Measurements from ENCODE around the gene YBEY. TPM values are rescaled to one million over a fixed set of nuclear protein-coding genes. Genes with fewer than 3 reads are reported as not detected.
"Not testable (repeated sequence)": the region's sequence is repeated elsewhere in the genome, so short reads cannot be mapped to it uniquely, and the experiment has no call there.

YBEY gene
- total RNA-seq (15.9 and 23.6 TPM in 2 replicates), polyA plus RNA-seq (18.6 and 22.5 TPM in 2 replicates), polyA minus RNA-seq (ENCODE audit: low replicate concordance) (9.3 TPM in 1 of 2 replicates, not detected in the other)
- 16.1 and 16.9 TPM in 2 replicates for polyA plus RNA-seq (2012)

DNA sequence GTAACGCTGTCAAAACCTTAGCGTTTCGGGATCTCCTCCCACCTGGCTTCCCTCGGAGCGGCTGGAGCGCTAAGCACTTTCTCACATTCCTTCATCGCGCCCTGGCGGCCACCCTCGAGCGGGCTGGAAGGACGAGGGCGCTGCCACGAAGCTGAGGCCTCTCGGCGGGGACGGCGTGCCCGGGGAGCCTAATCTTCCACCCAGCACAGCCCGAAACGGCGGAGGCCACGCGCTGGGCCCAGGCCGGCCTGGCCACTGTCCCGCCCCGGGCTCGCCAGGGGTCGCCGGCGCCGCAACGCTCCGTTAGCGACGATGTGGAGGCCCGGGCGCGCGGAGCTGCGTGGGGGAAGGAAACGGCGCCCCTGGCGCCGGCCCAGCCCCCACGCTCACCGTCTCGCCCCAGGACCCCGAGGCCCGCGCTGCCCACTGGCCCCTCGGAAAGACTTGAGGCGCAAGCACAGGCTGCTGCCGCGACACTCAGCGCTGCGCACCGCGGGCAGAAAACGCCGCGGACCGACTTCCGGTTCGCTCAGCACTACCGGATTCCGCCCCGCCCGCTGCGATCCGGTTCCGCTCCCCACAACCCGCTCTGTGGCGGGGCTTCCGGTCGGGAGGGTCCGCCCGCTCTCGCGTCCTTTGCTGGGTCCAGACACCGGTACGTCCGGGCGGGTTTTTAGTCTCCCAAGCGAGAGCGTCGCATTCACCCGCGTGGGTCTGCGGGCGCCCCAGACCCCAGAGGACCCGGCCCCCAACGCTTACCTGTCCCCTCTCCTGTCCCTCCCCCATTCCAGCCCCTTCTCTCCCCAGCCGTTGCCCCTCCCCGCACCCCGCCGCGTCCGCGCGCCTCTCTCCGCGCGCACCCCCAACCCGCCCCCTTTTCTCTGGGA lies at the start of gene YBEY:
TSS of gene YBEY (plus strand) at position 582 of the 887 bp plus-strand sequence. CDS start 572 bp downstream, outside the sequence.
- Histone ChIP-seq H3K27ac (ENCODE audit: insufficient read depth, low read length) (peak within 1 kb of the TSS; percentile 80), H3K9me3 (ENCODE audit: control insufficient read depth, insufficient read depth, low read depth, low read length) (no peaks in the 10 kb centered on the region), H3K79me2 (ENCODE audit: control insufficient read depth, insufficient read depth, low read length) (peaks cover 42% of the 10 kb centered on the region), H4K20me1 (ENCODE audit: control insufficient read depth, extremely low read depth, insufficient read depth, low read length) (no peaks in the 10 kb centered on the region), H3K4me2 (ENCODE audit: extremely low read depth, insufficient read depth, low read length) (peak within 1 kb of the TSS; percentile 91), H2AFZ (ENCODE audit: low read length) (peak within 1 kb of the TSS; percentile 75), H3K4me1 (ENCODE audit: control insufficient read depth, extremely low read depth, insufficient read depth, low read length) (peaks cover 5% of the 10 kb centered on the region), H3K9ac (ENCODE audit: insufficient read depth, low read length) (peak within 1 kb of the TSS; percentile 90), H3K36me3 (ENCODE audit: control insufficient read depth, insufficient read depth, low read length) (peaks cover 3% of the 10 kb centered on the region), H3K4me3 (replicated peaks in 1 of 4; ENCODE audit: control extremely low read depth in 1 of 4, insufficient read depth in 1 of 4, low read depth in 3 of 4, low read length in 4 of 4) (peak within 1 kb of the TSS; percentile 63 to 99 (median 82)), H3K27me3 (ENCODE audit: control insufficient read depth, insufficient read depth, low read length) (no peaks in the 10 kb centered on the region)
- no peak for TF ChIP-seq EZH2 (IDR thresholded peaks at IDR 0.05; ENCODE audit: low read length, missing control alignments)
- peak; percentile 26 to 38 for TF ChIP-seq CTCF (conservative IDR thresholded peaks at IDR 0.05 in 1 of 2, IDR thresholded peaks at IDR 0.05 in 1 of 2; ENCODE audit: low read depth in 1 of 2, low read length in 2 of 2)
- peak; percentile 92 to 93 for DNase-seq (ENCODE audit: low read depth in 2 of 2)

- Histone ChIP-seq H4K20me1 (ENCODE audit: control insufficient read depth, extremely low read depth, insufficient read depth, low read length) (no peaks in the 10 kb centered on the region), H2AFZ (ENCODE audit: low read length) (no peak overlapping the region), H3K27ac (ENCODE audit: insufficient read depth, low read length) (no peak overlapping the region), H3K79me2 (ENCODE audit: control insufficient read depth, insufficient read depth, low read length) (no peaks in the 10 kb centered on the region), H3K27me3 (ENCODE audit: control insufficient read depth, insufficient read depth, low read length) (no peaks in the 10 kb centered on the region), H3K9ac (ENCODE audit: insufficient read depth, low read length) (no peak overlapping the region), H3K4me2 (ENCODE audit: extremely low read depth, insufficient read depth, low read length) (no peak overlapping the region), H3K4me1 (ENCODE audit: control insufficient read depth, extremely low read depth, insufficient read depth, low read length) (no peaks in the 10 kb centered on the region), H3K4me3 (replicated peaks in 1 of 4; ENCODE audit: control extremely low read depth in 1 of 4, insufficient read depth in 1 of 4, low read depth in 3 of 4, low read length in 4 of 4) (no peak overlapping the region), H3K9me3 (ENCODE audit: control insufficient read depth, insufficient read depth, low read depth, low read length) (no peaks in the 10 kb centered on the region), H3K36me3 (ENCODE audit: control insufficient read depth, insufficient read depth, low read length) (peaks cover 26% of the 10 kb centered on the region)
- no peak for DNase-seq (ENCODE audit: low read depth in 2 of 2)
- TF ChIP-seq CTCF (conservative IDR thresholded peaks at IDR 0.05 in 1 of 2, IDR thresholded peaks at IDR 0.05 in 1 of 2; ENCODE audit: low read depth in 1 of 2, low read length in 2 of 2) (no peak), EZH2 (IDR thresholded peaks at IDR 0.05; ENCODE audit: low read length, missing control alignments) (no peak)
These were observed 48.7 kb upstream of the YBEY start for GRCh38 chr21:46237474-46237873.

- H3K79me2 ChIP-seq (ENCODE audit: control insufficient read depth, insufficient read depth, low read length), result no peaks in the 10 kb centered on the region
- no peaks in the 10 kb centered on the region for H4K20me1 ChIP-seq (ENCODE audit: control insufficient read depth, extremely low read depth, insufficient read depth, low read length)
- peaks cover 37% of the 10 kb centered on the region for H3K36me3 ChIP-seq (ENCODE audit: control insufficient read depth, insufficient read depth, low read length)
These were observed 46.3 kb upstream of the YBEY start for GRCh38 chr21:46239817-46240325.

GRCh38 chr21:46241577-46241976 lies 44.6 kb upstream of the YBEY start:
- not testable (repeated sequence) for H3K4me2 ChIP-seq (ENCODE audit: extremely low read depth, insufficient read depth, low read length); DNase-seq (ENCODE audit: low read depth in 2 of 2); H3K27ac ChIP-seq (ENCODE audit: insufficient read depth, low read length); H3K4me3 ChIP-seq (replicated peaks in 1 of 4; ENCODE audit: control extremely low read depth in 1 of 4, insufficient read depth in 1 of 4, low read depth in 3 of 4, low read length in 4 of 4); H3K4me1 ChIP-seq (ENCODE audit: control insufficient read depth, extremely low read depth, insufficient read depth, low read length); H3K9ac ChIP-seq (ENCODE audit: insufficient read depth, low read length); H4K20me1 ChIP-seq (ENCODE audit: control insufficient read depth, extremely low read depth, insufficient read depth, low read length); H2AFZ ChIP-seq (ENCODE audit: low read length); H3K9me3 ChIP-seq (ENCODE audit: control insufficient read depth, insufficient read depth, low read depth, low read length); H3K79me2 ChIP-seq (ENCODE audit: control insufficient read depth, insufficient read depth, low read length); H3K27me3 ChIP-seq (ENCODE audit: control insufficient read depth, insufficient read depth, low read length)
- peaks cover 36% of the 10 kb centered on the region for H3K36me3 ChIP-seq (ENCODE audit: control insufficient read depth, insufficient read depth, low read length)

More at GRCh38 chr21:46239817-46240325, 46.3 kb upstream of the YBEY start:
- Histone ChIP-seq H3K4me3 (replicated peaks in 1 of 4; ENCODE audit: control extremely low read depth in 1 of 4, insufficient read depth in 1 of 4, low read depth in 3 of 4, low read length in 4 of 4) (no peak overlapping the region), H3K9ac (ENCODE audit: insufficient read depth, low read length) (no peak overlapping the region), H3K4me2 (ENCODE audit: extremely low read depth, insufficient read depth, low read length) (no peak overlapping the region), H3K9me3 (ENCODE audit: control insufficient read depth, insufficient read depth, low read depth, low read length) (no peaks in the 10 kb centered on the region), H3K27ac (ENCODE audit: insufficient read depth, low read length) (no peak overlapping the region), H3K27me3 (ENCODE audit: control insufficient read depth, insufficient read depth, low read length) (no peaks in the 10 kb centered on the region), H2AFZ (ENCODE audit: low read length) (no peak overlapping the region), H3K4me1 (ENCODE audit: control insufficient read depth, extremely low read depth, insufficient read depth, low read length) (no peaks in the 10 kb centered on the region)
- no peak for DNase-seq (ENCODE audit: low read depth in 2 of 2)
- TF ChIP-seq EZH2 (IDR thresholded peaks at IDR 0.05; ENCODE audit: low read length, missing control alignments), result no peak
- no peak for TF ChIP-seq CTCF (conservative IDR thresholded peaks at IDR 0.05 in 1 of 2, IDR thresholded peaks at IDR 0.05 in 1 of 2; ENCODE audit: low read depth in 1 of 2, low read length in 2 of 2)
